ENCODE data around the gene LCA5.

The LCA5 gene

DNA sequence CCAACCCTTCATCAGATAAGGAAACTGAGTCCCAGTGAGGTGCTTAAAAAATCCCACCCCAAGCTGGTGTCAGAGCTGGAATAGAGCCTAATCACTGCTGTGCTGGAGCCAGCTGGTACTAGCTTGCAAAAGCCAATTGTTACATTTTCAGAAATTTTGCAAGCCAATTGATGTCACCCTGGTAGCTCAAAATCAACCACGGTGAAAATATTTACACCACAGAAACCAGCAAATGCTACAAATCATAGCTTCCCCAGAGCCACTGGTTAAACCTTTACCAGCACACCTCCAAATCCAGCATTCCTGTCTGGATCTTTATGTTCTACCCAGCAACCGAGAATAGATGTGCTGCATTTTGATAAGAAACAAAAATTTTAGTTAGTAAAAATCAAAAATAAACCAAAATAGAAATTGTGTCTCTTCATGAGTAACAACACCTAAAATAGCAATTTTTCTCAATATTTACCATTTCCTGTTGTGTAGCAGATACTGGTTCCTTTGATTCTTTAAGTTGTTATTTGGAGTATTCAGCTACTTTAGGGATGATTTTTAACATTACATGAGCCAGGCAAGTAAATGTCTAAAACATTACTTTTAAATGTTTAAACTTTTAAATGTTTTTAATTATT is 7.2 kb upstream of the LCA5 start:
- H2AFZ ChIP-seq (ENCODE audit: low read depth, low read length, severe bottlenecking) = no peak overlapping the region
- H4K20me1 ChIP-seq (ENCODE audit: low read depth, low read length) = no peaks in the 10 kb centered on the region
- no peaks in the 10 kb centered on the region for H3K27me3 ChIP-seq (ENCODE audit: low read length)
- no peaks in the 10 kb centered on the region for H3K9me3 ChIP-seq (ENCODE audit: insufficient read depth, low read length)
- H3K27ac ChIP-seq (ENCODE audit: low read depth, low read length) = no peak overlapping the region
- H3K79me2 ChIP-seq (ENCODE audit: insufficient read depth, low read length) = no peaks in the 10 kb centered on the region
- TF ChIP-seq EZH2phosphoT487 (conservative IDR thresholded peaks at IDR 0.05; ENCODE audit: low read length) = no peak
- TF ChIP-seq, protein P1, sequence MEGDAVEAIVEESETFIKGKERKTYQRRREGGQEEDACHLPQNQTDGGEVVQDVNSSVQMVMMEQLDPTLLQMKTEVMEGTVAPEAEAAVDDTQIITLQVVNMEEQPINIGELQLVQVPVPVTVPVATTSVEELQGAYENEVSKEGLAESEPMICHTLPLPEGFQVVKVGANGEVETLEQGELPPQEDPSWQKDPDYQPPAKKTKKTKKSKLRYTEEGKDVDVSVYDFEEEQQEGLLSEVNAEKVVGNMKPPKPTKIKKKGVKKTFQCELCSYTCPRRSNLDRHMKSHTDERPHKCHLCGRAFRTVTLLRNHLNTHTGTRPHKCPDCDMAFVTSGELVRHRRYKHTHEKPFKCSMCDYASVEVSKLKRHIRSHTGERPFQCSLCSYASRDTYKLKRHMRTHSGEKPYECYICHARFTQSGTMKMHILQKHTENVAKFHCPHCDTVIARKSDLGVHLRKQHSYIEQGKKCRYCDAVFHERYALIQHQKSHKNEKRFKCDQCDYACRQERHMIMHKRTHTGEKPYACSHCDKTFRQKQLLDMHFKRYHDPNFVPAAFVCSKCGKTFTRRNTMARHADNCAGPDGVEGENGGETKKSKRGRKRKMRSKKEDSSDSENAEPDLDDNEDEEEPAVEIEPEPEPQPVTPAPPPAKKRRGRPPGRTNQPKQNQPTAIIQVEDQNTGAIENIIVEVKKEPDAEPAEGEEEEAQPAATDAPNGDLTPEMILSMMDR (IDR thresholded peaks at IDR 0.05; ENCODE audit: insufficient read depth, low read length, poor library complexity, severe bottlenecking) = no peak
- no peak overlapping the region for H3K4me3 ChIP-seq (ENCODE audit: insufficient read depth, low read length, poor library complexity, severe bottlenecking)
- no peaks in the 10 kb centered on the region for H3K36me3 ChIP-seq (ENCODE audit: low read length)
- H3K4me2 ChIP-seq (ENCODE audit: low read depth, low read length, poor library complexity, severe bottlenecking) = no peak overlapping the region
- no peak overlapping the region for H3K9ac ChIP-seq (ENCODE audit: low read length)
- no peaks in the 10 kb centered on the region for H3K9me2 ChIP-seq (replicated peaks; ENCODE audit: insufficient read depth, low read length)
- no peaks in the 10 kb centered on the region for H3F3A ChIP-seq (ENCODE audit: insufficient read depth)

DNA sequence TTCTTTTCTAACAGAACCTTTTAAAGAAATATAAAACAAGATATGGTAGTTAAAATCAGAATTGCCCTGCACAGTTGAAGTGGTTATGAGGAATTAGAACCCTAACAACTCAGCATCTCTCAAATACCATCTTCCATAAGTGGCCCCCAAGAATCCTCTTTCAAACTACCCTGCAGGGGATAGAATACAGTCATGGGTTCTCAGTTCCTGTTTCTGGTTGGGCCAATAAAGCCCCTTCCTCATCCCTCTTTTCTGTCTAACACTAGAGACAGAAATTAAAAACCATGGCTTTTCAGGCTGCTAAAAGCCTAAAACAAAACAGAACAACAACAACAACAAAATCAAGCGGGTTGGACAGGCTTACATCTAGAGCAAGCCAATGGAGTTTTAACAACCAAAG is 6.7 kb upstream of the LCA5 start:
- Histone ChIP-seq H3K27ac (ENCODE audit: low read depth, low read length) (no peak overlapping the region), H3K9me2 (replicated peaks; ENCODE audit: insufficient read depth, low read length) (no peaks in the 10 kb centered on the region), H3K79me2 (ENCODE audit: insufficient read depth, low read length) (no peaks in the 10 kb centered on the region), H3K4me3 (ENCODE audit: insufficient read depth, low read length, poor library complexity, severe bottlenecking) (no peak overlapping the region), H3K27me3 (ENCODE audit: low read length) (no peaks in the 10 kb centered on the region), H2AFZ (ENCODE audit: low read depth, low read length, severe bottlenecking) (no peak overlapping the region), H3K9me3 (ENCODE audit: insufficient read depth, low read length) (no peaks in the 10 kb centered on the region), H3K4me2 (ENCODE audit: low read depth, low read length, poor library complexity, severe bottlenecking) (no peak overlapping the region), H4K20me1 (ENCODE audit: low read depth, low read length) (no peaks in the 10 kb centered on the region), H3F3A (ENCODE audit: insufficient read depth) (no peaks in the 10 kb centered on the region), H3K9ac (ENCODE audit: low read length) (no peak overlapping the region), H3K36me3 (ENCODE audit: low read length) (no peaks in the 10 kb centered on the region)
- TF ChIP-seq, protein P1 (IDR thresholded peaks at IDR 0.05; ENCODE audit: insufficient read depth, low read length, poor library complexity, severe bottlenecking) = no peak
- no peak for TF ChIP-seq EZH2phosphoT487 (conservative IDR thresholded peaks at IDR 0.05; ENCODE audit: low read length)

DNA sequence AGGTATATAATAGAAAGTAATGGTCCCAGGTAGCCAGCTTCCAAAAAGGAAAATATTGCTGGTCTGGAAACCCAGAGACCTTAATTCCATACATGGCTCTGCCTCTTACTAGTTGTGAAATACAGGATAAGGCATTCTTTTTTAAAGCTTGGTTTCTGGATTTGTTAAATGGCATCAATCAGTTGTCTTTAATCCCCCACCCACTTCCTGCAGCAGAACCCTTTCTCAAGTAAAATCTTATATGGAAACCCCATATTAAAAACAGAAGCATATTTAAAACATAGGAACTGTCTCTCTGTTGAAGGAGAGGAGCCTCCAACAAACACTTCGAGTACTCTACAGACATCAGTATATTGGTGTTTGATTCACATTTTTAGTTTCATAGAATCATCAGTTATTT is 6.2 kb upstream of the LCA5 start:
- H3K4me3 ChIP-seq (ENCODE audit: insufficient read depth, low read length, poor library complexity, severe bottlenecking) = no peak overlapping the region
- no peaks in the 10 kb centered on the region for H3K9me2 ChIP-seq (replicated peaks; ENCODE audit: insufficient read depth, low read length)
- H3F3A ChIP-seq (ENCODE audit: insufficient read depth) = no peaks in the 10 kb centered on the region
- no peaks in the 10 kb centered on the region for H4K20me1 ChIP-seq (ENCODE audit: low read depth, low read length)
- H2AFZ ChIP-seq (ENCODE audit: low read depth, low read length, severe bottlenecking) = no peak overlapping the region
- H3K9ac ChIP-seq (ENCODE audit: low read length) = no peak overlapping the region
- no peaks in the 10 kb centered on the region for H3K36me3 ChIP-seq (ENCODE audit: low read length)
- H3K27ac ChIP-seq (ENCODE audit: low read depth, low read length) = no peak overlapping the region
- no peaks in the 10 kb centered on the region for H3K27me3 ChIP-seq (ENCODE audit: low read length)
- TF ChIP-seq, protein P1 (IDR thresholded peaks at IDR 0.05; ENCODE audit: insufficient read depth, low read length, poor library complexity, severe bottlenecking) = no peak
- no peak for TF ChIP-seq EZH2phosphoT487 (conservative IDR thresholded peaks at IDR 0.05; ENCODE audit: low read length)
- H3K9me3 ChIP-seq (ENCODE audit: insufficient read depth, low read length) = no peaks in the 10 kb centered on the region
- no peak overlapping the region for H3K4me2 ChIP-seq (ENCODE audit: low read depth, low read length, poor library complexity, severe bottlenecking)
- H3K79me2 ChIP-seq (ENCODE audit: insufficient read depth, low read length) = no peaks in the 10 kb centered on the region

All from SU-DHL-6 (cell line).